T-helper 17 cell (primary cell): Measurements from ENCODE around the gene GFAP. TPM values are rescaled to one million over a fixed set of nuclear protein-coding genes. Genes with fewer than 3 reads are reported as not detected.

ENCODE experiments used
- ATAC-seq: fragments of 150-1000 bp; cut with Tn5 transposase; 2 replicates; pipeline ENCODE4 v1.10.0; 2021; ENCODE audit warnings: mild to moderate bottlenecking, moderate library complexity
- DNase-seq, 3 donors: peaks; one replicate each; pipeline versions ENCODE4 v3.0.0 to v3.0.0-alpha.2; 2020 to 2021
- H3K9me3 ChIP-seq: one replicate; pipeline ENCODE4 v1.7.0; 2013; ENCODE audit warnings: low read length, mild to moderate bottlenecking; ENCODE audit not compliant: control insufficient read depth, poor library complexity, severe bottlenecking
- H3K27ac Mint-ChIP-seq: one replicate; pipeline ENCODE4 v1.8.0; 2022; ENCODE audit warnings: mild to moderate bottlenecking, moderate library complexity, mixed read lengths
- H3K27me3 Mint-ChIP-seq: one replicate; pipeline ENCODE4 v1.8.0; 2022; ENCODE audit warnings: mixed read lengths
- H3K36me3 Mint-ChIP-seq: one replicate; pipeline ENCODE4 v1.8.0; 2022; ENCODE audit warnings: low read depth, mixed read lengths
- H3K4me1 Mint-ChIP-seq: one replicate; pipeline ENCODE4 v1.8.0; 2022; ENCODE audit warnings: mild to moderate bottlenecking, mixed read lengths
- H3K4me3 Mint-ChIP-seq: one replicate; pipeline ENCODE4 v1.8.0; 2022; ENCODE audit warnings: mild to moderate bottlenecking, moderate library complexity, mixed read lengths
- total RNA-seq, 4 donors: library from RNA in 2 of 4; stranded (reverse) in 2 of 4; gene quantifications; one replicate each; pipeline ENCODE4 v1.2.3 and lab custom pipeline; 2022 to 2026

The GFAP gene
- total RNA-seq, 2 donors from 2014 or later, result 0.18 TPM; not detected in 1

- ATAC-seq, result no peak
- H3K27me3 Mint-ChIP-seq, result peaks cover 47% of the 10 kb centered on the region
- peak overlapping the region; percentile 2 for H3K27ac Mint-ChIP-seq
Observed at GRCh38 chr17:44906763-44907728, 8.3 kb downstream of the GFAP start.

DNA sequence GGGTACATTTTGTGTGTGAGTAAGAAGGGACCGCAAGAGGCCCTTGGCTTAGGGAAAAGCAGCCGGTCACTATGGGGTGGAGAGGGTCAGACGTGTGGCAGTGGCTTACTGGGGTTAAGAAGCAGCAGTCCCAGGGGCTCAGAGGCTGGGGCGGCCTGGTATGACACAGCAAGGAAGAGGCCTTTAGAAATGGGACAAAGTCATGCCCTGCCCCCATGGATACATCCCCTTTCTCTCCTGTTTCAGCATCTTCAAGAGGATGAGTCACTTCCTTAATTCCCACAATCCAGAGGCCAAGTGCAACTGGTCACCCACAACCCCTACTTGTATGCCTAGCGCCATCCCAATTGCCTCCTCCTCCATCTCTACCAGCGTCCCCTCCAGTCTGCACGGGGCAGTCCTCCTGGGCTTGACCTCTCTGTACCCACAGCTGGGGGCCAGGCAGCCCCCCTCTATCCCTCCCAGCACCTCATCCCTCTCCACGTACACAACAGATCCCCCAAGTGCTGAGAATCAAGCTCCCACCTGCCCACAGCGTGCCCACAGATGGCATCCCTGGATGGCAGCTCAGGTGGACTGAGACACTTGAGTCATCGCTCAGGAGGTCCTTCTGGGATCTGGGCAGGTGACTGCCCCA is 9.2 kb downstream of the GFAP start:
- ATAC-seq (no peak), DNase-seq (no peak)
- H3K36me3 Mint-ChIP-seq, result peaks cover 4% of the 10 kb centered on the region
- no peak overlapping the region for H3K4me3 Mint-ChIP-seq
- peaks cover 42% of the 10 kb centered on the region for H3K27me3 Mint-ChIP-seq
- peaks cover 6% of the 10 kb centered on the region for H3K4me1 Mint-ChIP-seq
- H3K27ac Mint-ChIP-seq, result peak overlapping the region; percentile 2
- H3K9me3 ChIP-seq, result no peaks in the 10 kb centered on the region

More at GRCh38 chr17:44906763-44907728, 8.3 kb downstream of the GFAP start:
- Mint-ChIP-seq H3K4me3 (no peak overlapping the region), H3K4me1 (peaks cover 6% of the 10 kb centered on the region), H3K36me3 (peaks cover 4% of the 10 kb centered on the region)
- H3K9me3 ChIP-seq, result no peaks in the 10 kb centered on the region
- no peak for DNase-seq

- DNase-seq (no peak), ATAC-seq (no peak)
- no peak overlapping the region for H3K4me3 Mint-ChIP-seq
- peaks cover 35% of the 10 kb centered on the region for H3K27me3 Mint-ChIP-seq
- H3K4me1 Mint-ChIP-seq, result peaks cover 4% of the 10 kb centered on the region
- H3K9me3 ChIP-seq, result no peaks in the 10 kb centered on the region
- H3K27ac Mint-ChIP-seq, result no peak overlapping the region
- peaks cover 4% of the 10 kb centered on the region for H3K36me3 Mint-ChIP-seq
Observed at GRCh38 chr17:44905006-44906000, 10.0 kb downstream of the GFAP start.

GRCh38 chr17:44904001-44904984 is 11.0 kb downstream of the GFAP start:
- H3K36me3 Mint-ChIP-seq, result peaks cover 4% of the 10 kb centered on the region
- no peak overlapping the region for H3K4me3 Mint-ChIP-seq
- no peak for ATAC-seq
- no peak for DNase-seq
- no peaks in the 10 kb centered on the region for H3K9me3 ChIP-seq
- H3K27ac Mint-ChIP-seq, result no peak overlapping the region
- H3K4me1 Mint-ChIP-seq, result peaks cover 8% of the 10 kb centered on the region
- H3K27me3 Mint-ChIP-seq, result peaks cover 33% of the 10 kb centered on the region

GRCh38 chr17:44903012-44903685 is 12.2 kb downstream of the GFAP start:
- H3K36me3 Mint-ChIP-seq, result peaks cover 3% of the 10 kb centered on the region
- H3K4me1 Mint-ChIP-seq, result peaks cover 14% of the 10 kb centered on the region
- no peaks in the 10 kb centered on the region for H3K9me3 ChIP-seq
- ATAC-seq (no peak), DNase-seq (no peak)
- peaks cover 25% of the 10 kb centered on the region for H3K27me3 Mint-ChIP-seq
- H3K27ac Mint-ChIP-seq, result no peak overlapping the region
- H3K4me3 Mint-ChIP-seq, result no peak overlapping the region

GRCh38 chr17:44902135-44902760 is 13.1 kb downstream of the GFAP start:
- H3K27me3 Mint-ChIP-seq, result peaks cover 22% of the 10 kb centered on the region
- peak overlapping the region; percentile 37 for H3K27ac Mint-ChIP-seq
- H3K9me3 ChIP-seq, result no peaks in the 10 kb centered on the region
- peaks cover 14% of the 10 kb centered on the region for H3K4me1 Mint-ChIP-seq
- no peak overlapping the region for H3K4me3 Mint-ChIP-seq
- no peak for DNase-seq
- peaks cover 3% of the 10 kb centered on the region for H3K36me3 Mint-ChIP-seq
- no peak for ATAC-seq

- ATAC-seq, result no peak
- Mint-ChIP-seq H3K4me3 (peak overlapping the region; percentile 19), H3K4me1 (peaks cover 14% of the 10 kb centered on the region), H3K27me3 (peaks cover 20% of the 10 kb centered on the region), H3K36me3 (peaks cover 3% of the 10 kb centered on the region), H3K27ac (no peak overlapping the region)
- DNase-seq, result no peak
- H3K9me3 ChIP-seq, result no peaks in the 10 kb centered on the region
Observed at GRCh38 chr17:44901411-44901921, 13.8 kb downstream of the GFAP start.

DNA sequence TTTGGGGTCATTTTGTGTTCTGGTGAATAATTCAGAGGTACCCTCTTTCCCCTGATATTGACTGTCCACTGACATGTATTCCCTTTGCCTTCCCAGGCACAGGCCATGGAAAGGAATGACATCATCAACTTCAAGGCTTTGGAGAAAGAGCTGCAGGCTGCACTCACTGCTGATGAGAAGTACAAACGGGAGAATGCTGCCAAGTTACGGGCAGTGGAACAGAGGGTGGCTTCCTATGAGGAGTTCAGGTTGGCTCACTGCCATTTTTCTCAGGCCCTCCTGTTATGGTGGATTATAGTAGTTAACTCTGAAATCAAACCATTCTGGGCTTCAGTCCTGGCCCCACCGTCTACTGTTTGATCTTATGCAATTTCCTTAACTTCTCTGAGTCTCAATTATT is 14.4 kb downstream of the GFAP start:
- Mint-ChIP-seq H3K36me3 (no peaks in the 10 kb centered on the region), H3K4me3 (peak overlapping the region; percentile 19), H3K4me1 (peaks cover 17% of the 10 kb centered on the region), H3K27me3 (peaks cover 14% of the 10 kb centered on the region), H3K27ac (peak overlapping the region; percentile 99)
- no peaks in the 10 kb centered on the region for H3K9me3 ChIP-seq
- ATAC-seq, result no peak
- no peak for DNase-seq

- ATAC-seq (peak; percentile 93), DNase-seq (peak; percentile 86 to 92 (median 89))
- H3K36me3 Mint-ChIP-seq, result peaks cover 2% of the 10 kb centered on the region
- H3K9me3 ChIP-seq, result no peaks in the 10 kb centered on the region
- peaks cover 4% of the 10 kb centered on the region for H3K27me3 Mint-ChIP-seq
- peak within 1 kb of the TSS; percentile 95 for H3K4me3 Mint-ChIP-seq
- H3K4me1 Mint-ChIP-seq, result peaks cover 24% of the 10 kb centered on the region
- H3K27ac Mint-ChIP-seq, result peak within 1 kb of the TSS; percentile 99
Observed at GRCh38 chr17:44899074-44899782, 16.1 kb downstream of the GFAP start, which contains the start of gene EFTUD2. EFTUD2 (minus strand) TSS chr17:44899445; CDS start chr17:44894521, 4,924 bp downstream.

GRCh38 chr17:44898768-44899073 is 16.6 kb downstream of the GFAP start:
- H3K4me3 Mint-ChIP-seq, result peak overlapping the region; percentile 95
- no peak for DNase-seq
- H3K9me3 ChIP-seq, result no peaks in the 10 kb centered on the region
- peaks cover 2% of the 10 kb centered on the region for H3K36me3 Mint-ChIP-seq
- peak overlapping the region; percentile 99 for H3K27ac Mint-ChIP-seq
- H3K27me3 Mint-ChIP-seq, result peaks cover 4% of the 10 kb centered on the region
- no peak for ATAC-seq
- H3K4me1 Mint-ChIP-seq, result peaks cover 24% of the 10 kb centered on the region
